HepG2 (cell line): ENCODE measurements around the gene HTRA2. TPM values are rescaled to one million over a fixed set of nuclear protein-coding genes. Genes with fewer than 3 reads are reported as not detected.
A peak's percentile ranks its signal among the peaks of the same experiment; 100 is the strongest.

Experiments used
- AHR ChIP-seq: IDR thresholded peaks from 2 replicates; pipeline ENCODE4 v1.6.1; 2018; ENCODE audit warnings: missing genetic modification reagents, missing compliant biosample characterization
- CEBPB ChIP-seq: IDR thresholded peaks from 2 replicates; pipeline ENCODE4 v1.6.1; 2011; ENCODE audit warnings: low read depth, low read length, improper control_type of control experiment, borderline replicate concordance
- CREBL2 ChIP-seq: sonication (generic); formaldehyde crosslinking; IDR thresholded peaks from 2 replicates; pipeline ENCODE4 v1.8.1; 2023; ENCODE audit warnings: missing genetic modification reagents, mild to moderate bottlenecking, borderline replicate concordance
- FOXO1 ChIP-seq: sonication (generic); formaldehyde crosslinking; IDR thresholded peaks from 2 replicates; pipeline ENCODE4 v1.4.0; 2020; ENCODE audit warnings: missing genetic modification reagents
- GATA4 ChIP-seq: sonication (generic); IDR thresholded peaks from 2 replicates; pipeline ENCODE4 v1.6.1; 2016; ENCODE audit warnings: antibody characterized with exemption, low read depth, borderline replicate concordance
- GMEB2 ChIP-seq: IDR thresholded peaks from 2 replicates; pipeline ENCODE4 v1.6.1; 2016; ENCODE audit warnings: missing biosample characterization, missing genetic modification reagents, low read depth
- HIC2 ChIP-seq: sonication (generic); formaldehyde crosslinking; IDR thresholded peaks from 2 replicates; pipeline ENCODE4 v1.9.0; 2022; ENCODE audit warnings: low read depth, missing genetic modification reagents
- KMT2A ChIP-seq: sonication (generic); formaldehyde crosslinking; IDR thresholded peaks from 2 replicates; pipeline ENCODE4 v1.4.0; 2020; ENCODE audit warnings: missing genetic modification reagents
- MATR3 ChIP-seq: sonication (generic); formaldehyde crosslinking; IDR thresholded peaks from 2 replicates; pipeline ENCODE4 v1.4.0; 2020; ENCODE audit warnings: missing genetic modification reagents
- MTA3 ChIP-seq: sonication (generic); formaldehyde crosslinking; IDR thresholded peaks from 2 replicates; pipeline ENCODE4 v1.4.0; 2020; ENCODE audit warnings: missing genetic modification reagents
- RARG ChIP-seq: sonication (generic); formaldehyde crosslinking; IDR thresholded peaks from 2 replicates; pipeline ENCODE4 v1.4.0; 2020; ENCODE audit warnings: low read depth, mild to moderate bottlenecking, missing genetic modification reagents
- RBFOX2 ChIP-seq: fragments of 200-400 bp; formaldehyde crosslinking; IDR thresholded peaks from 2 replicates; pipeline ENCODE4 v1.6.1; 2017; ENCODE audit warnings: low read depth, mild to moderate bottlenecking, low read length
- ZBTB46 ChIP-seq: sonication (generic); formaldehyde crosslinking; IDR thresholded peaks from 2 replicates; pipeline ENCODE4 v1.4.0; 2020; ENCODE audit warnings: mild to moderate bottlenecking, missing genetic modification reagents, borderline replicate concordance
- ZC3H4 ChIP-seq: sonication (generic); formaldehyde crosslinking; IDR thresholded peaks from 2 replicates; pipeline ENCODE4 v1.4.0; 2020; ENCODE audit warnings: missing genetic modification reagents, borderline replicate concordance
- ZFP36L1 ChIP-seq: sonication (generic); formaldehyde crosslinking; IDR thresholded peaks from 2 replicates; pipeline ENCODE4 v1.8.0; 2022; ENCODE audit warnings: mild to moderate bottlenecking, missing genetic modification reagents, moderate library complexity
- ZFP36L2 ChIP-seq: sonication (generic); formaldehyde crosslinking; IDR thresholded peaks from 2 replicates; pipeline ENCODE4 v1.4.0; 2020; ENCODE audit warnings: missing genetic modification reagents
- ZMAT3 ChIP-seq: sonication (generic); formaldehyde crosslinking; conservative IDR thresholded peaks from 2 replicates; pipeline ENCODE4 v1.7.0; 2021; ENCODE audit warnings: missing genetic modification reagents
- ZNF10 ChIP-seq: sonication (generic); formaldehyde crosslinking; IDR thresholded peaks from 2 replicates; pipeline ENCODE4 v1.4.0; 2020; ENCODE audit warnings: mild to moderate bottlenecking, low read depth, missing genetic modification reagents, borderline replicate concordance
- ZNF136 ChIP-seq: sonication (generic); formaldehyde crosslinking; IDR thresholded peaks from 2 replicates; pipeline ENCODE4 v1.8.1; 2022; ENCODE audit warnings: low read depth, mild to moderate bottlenecking, moderate library complexity, missing genetic modification reagents
- ZNF207 ChIP-seq: fragments of 450-650 bp; IDR thresholded peaks from 2 replicates; pipeline ENCODE4 v1.6.1; 2016; ENCODE audit warnings: antibody characterized with exemption, borderline replicate concordance
- ZNF501 ChIP-seq: sonication (generic); formaldehyde crosslinking; IDR thresholded peaks from 2 replicates; pipeline ENCODE4 v1.5.1; 2020; ENCODE audit warnings: mild to moderate bottlenecking, moderate library complexity, missing genetic modification reagents
- ZNF564 ChIP-seq: sonication (generic); formaldehyde crosslinking; IDR thresholded peaks from 2 replicates; pipeline ENCODE4 v1.8.1; 2023; ENCODE audit warnings: mild to moderate bottlenecking, missing genetic modification reagents
- ZNF709 ChIP-seq: sonication (generic); formaldehyde crosslinking; IDR thresholded peaks from 2 replicates; pipeline ENCODE4 v1.5.0; 2020; ENCODE audit warnings: mild to moderate bottlenecking, missing genetic modification reagents
- polyA plus RNA-seq, 8 experiments: library from polyadenylated mRNA; depleted of rRNA in 3 of 8; stranded (reverse) in 7 of 8; unstranded in 1 of 8; fragments of >200 nt; fragmentation: Illumina TruSeq in 4 of 8; extraction: Trizol in 4 of 8; gene quantifications; 2 replicates each; pipeline versions ENCODE4 v1.2.1 to v1.2.3, GENCODE V29; 2011 to 2016; ENCODE audit warnings: low read depth in 4 of 8, missing spikeins in 1 of 8, mixed read lengths in 1 of 8; ENCODE audit not compliant: insufficient read depth in 1 of 8
- total RNA-seq, 5 experiments: library from RNA; depleted of rRNA; stranded (reverse); fragments of >200 nt; fragmentation: Illumina TruSeq; extraction: Trizol; gene quantifications; 2 replicates each; pipeline ENCODE4 v1.2.3, GENCODE V29; 2016; ENCODE audit warnings: low read depth in 1 of 5

HTRA2 gene
- total and polyA plus RNA-seq, 2 of the 13 experiments (the other 11 are each of a cell fraction or from before 2014, with no cell fraction given), result 47.7 to 50.3 TPM

- TF ChIP-seq HIC2 (CRISPR knock-in tag) (no peak; the same call in 1 of the 2 replicates), ZNF709 (CRISPR knock-in tag) (peak; percentile 68; the same call in 1 of the 2 replicates), ZC3H4 (peak; percentile 10; the same call in 1 of the 2 replicates), FOXO1 (CRISPR knock-in tag) (no peak), RBFOX2 (no peak), ZMAT3 (CRISPR knock-in tag) (peak; percentile 26), ZNF136 (CRISPR knock-in tag) (peak; percentile 74), RARG (CRISPR knock-in tag) (no peak; the same call in 1 of the 2 replicates), CEBPB (no peak), GATA4 (peak; percentile 20; the same call in 1 of the 2 replicates), ZBTB46 (CRISPR knock-in tag) (no peak; the same call in 1 of the 2 replicates), ZNF207 (no peak), ZNF501 (CRISPR knock-in tag) (peak; percentile 99), MATR3 (CRISPR knock-in tag) (no peak), KMT2A (peak; percentile 87; the same call in 1 of the 2 replicates), ZNF564 (CRISPR knock-in tag) (peak; percentile 79; the same call in 1 of the 2 replicates), ZNF10 (no peak), GMEB2 (CRISPR knock-in tag) (peak; percentile 49; the same call in 1 of the 2 replicates), ZFP36L1 (CRISPR knock-in tag) (no peak; the same call in 1 of the 2 replicates), ZFP36L2 (0 out of 2 replicates have a peak, but pooled peaks have one; percentile 55), CREBL2 (CRISPR knock-in tag) (peak; percentile 44; the same call in 1 of the 2 replicates), AHR (CRISPR knock-in tag) (no peak; the same call in 1 of the 2 replicates), MTA3 (CRISPR knock-in tag) (no peak)
Measured at GRCh38 chr2:74482801-74483674, 46.7 kb upstream of the HTRA2 start, which contains the start of the genes CCDC142 and TTC31 (continued).
